Astrocyte of the cerebellum (primary cell): ENCODE measurements around the gene PAX9.

Experiments
- DNase-seq: peaks from one replicate; pipeline ENCODE4 v3.0.0-alpha.2; 2011; ENCODE audit warnings: low read depth
- H3K4me3 ChIP-seq: 2 replicates; pipeline ENCODE4 v1.5.1; 2011; ENCODE audit warnings: mild to moderate bottlenecking, low read depth, low read length, moderate library complexity
- in situ Hi-C: cut with HindIII; loops from 2 replicates; pipeline ENCODE4 v1.10.0; 2017; ENCODE audit warnings: low sequenced_read_pairs
- TF ChIP-seq, protein P1 (sequence below): IDR thresholded peaks from 2 replicates; pipeline ENCODE4 v1.5.1; 2012; ENCODE audit warnings: low read length, low read depth, moderate library complexity, mild to moderate bottlenecking; ENCODE audit errors: missing control alignments

Gene PAX9

DNA sequence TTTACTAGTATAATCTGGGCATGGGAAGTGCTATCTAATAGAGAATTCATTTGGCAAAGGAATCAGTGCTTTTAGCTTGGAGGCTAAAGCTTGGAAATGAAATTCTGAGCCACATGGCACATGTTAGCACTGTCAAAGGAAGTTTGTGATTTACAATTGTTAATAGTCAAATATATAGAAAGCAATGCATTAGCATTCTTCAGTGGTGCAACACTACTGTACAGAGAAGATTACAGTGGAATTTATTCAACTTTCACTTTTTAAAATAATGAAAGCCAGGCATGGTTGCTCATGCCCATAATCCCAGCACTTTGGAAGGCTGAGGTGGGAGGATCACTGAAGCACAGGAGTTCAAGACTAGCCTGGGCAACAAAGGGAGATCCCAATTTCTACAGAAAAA lies 45.9 kb downstream of the PAX9 start:
- in situ Hi-C loops, result no loop called here
- H3K4me3 ChIP-seq, result no peak overlapping the region
- no peak for DNase-seq
- TF ChIP-seq, protein P1, sequence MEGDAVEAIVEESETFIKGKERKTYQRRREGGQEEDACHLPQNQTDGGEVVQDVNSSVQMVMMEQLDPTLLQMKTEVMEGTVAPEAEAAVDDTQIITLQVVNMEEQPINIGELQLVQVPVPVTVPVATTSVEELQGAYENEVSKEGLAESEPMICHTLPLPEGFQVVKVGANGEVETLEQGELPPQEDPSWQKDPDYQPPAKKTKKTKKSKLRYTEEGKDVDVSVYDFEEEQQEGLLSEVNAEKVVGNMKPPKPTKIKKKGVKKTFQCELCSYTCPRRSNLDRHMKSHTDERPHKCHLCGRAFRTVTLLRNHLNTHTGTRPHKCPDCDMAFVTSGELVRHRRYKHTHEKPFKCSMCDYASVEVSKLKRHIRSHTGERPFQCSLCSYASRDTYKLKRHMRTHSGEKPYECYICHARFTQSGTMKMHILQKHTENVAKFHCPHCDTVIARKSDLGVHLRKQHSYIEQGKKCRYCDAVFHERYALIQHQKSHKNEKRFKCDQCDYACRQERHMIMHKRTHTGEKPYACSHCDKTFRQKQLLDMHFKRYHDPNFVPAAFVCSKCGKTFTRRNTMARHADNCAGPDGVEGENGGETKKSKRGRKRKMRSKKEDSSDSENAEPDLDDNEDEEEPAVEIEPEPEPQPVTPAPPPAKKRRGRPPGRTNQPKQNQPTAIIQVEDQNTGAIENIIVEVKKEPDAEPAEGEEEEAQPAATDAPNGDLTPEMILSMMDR, result no peak

DNA sequence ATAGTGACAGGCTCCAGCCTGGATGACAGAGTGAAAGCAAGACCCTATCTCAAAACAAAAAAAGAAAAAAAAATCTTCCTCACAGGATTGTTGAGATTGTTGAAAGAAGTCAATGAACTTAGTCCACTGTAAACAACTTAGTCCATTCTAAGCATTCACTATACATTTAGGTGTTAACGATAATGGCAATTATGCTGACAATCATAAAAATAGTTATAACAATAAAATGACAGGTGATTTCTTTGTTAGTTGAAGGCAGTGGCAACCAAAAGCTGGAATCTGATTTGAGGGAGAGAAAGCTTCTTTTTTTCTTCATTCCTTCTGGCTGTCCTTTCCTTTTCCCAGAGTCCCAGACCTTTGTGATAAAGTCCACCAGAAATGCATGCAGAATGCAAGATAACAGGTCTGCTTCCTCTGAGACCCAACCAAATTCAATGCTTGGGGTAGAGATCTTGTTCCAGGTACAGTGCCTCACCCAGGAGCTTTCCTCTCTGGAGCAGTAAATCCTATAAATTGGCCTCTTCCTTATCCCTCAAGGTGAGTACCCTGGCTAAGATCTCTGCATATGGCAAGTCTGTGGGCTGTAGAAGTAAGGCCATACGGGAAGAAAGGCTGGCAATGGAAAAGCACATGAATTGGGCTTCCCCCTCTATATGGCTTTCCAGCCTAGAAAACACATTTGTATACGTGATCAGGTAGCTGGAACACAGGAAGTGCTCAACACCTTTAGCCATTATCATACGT lies 52.5 kb downstream of the PAX9 start:
- H3K4me3 ChIP-seq, result no peak overlapping the region
- no peak for DNase-seq
- in situ Hi-C loops, result no loop called here
- TF ChIP-seq, protein P1, result no peak

DNA sequence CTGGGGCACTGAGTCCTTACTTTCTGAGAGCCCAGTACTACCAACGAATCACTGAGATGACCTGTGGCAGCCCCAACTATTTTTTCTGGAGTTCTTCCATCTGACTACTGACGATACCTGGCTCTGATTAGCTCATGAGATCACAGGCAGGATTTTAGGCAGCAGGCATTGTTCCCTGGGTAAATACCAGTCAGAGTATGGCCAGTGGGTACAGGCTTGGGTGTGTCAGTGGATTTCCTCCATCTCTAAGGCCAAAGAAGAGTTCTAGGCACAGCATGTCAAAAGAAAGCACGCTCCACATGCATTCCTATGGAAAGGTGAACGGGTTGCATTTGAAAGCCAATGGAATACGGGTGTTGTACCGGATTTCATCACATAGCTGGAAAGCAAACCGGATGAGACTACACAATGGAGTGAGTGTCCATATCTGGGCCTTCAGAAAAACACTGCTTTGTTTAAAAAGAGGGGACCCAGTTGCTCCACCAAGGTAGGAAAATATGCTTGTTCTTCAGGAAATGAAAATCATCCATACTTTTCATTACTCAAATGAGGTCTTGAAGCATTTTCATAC lies 55.0 kb downstream of the PAX9 start:
- TF ChIP-seq, protein P1, result no peak
- H3K4me3 ChIP-seq, result no peak overlapping the region
- in situ Hi-C loops, result no loop called here
- no peak for DNase-seq

DNA sequence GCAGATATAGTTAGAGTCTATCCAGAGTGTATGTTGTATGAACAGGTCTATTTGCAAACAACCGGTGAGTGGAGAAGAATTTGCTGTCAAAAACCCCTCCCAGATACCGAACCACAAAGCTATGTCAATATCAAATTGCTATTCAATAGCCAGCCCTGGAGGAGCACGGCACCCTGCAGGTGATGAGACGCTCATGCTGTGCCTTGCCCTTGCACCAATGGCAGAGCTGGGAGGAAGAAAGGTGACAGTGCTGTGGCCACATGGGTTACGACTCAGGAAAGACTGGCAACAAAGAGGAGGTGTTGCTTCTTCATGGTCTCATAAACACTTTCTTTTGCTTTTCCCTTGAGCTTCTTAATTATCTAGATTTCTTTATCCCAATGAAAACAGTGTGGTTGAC lies 55.7 kb downstream of the PAX9 start:
- no peak overlapping the region for H3K4me3 ChIP-seq
- in situ Hi-C loops, result no loop called here
- TF ChIP-seq, protein P1, result no peak
- DNase-seq, result no peak

DNA sequence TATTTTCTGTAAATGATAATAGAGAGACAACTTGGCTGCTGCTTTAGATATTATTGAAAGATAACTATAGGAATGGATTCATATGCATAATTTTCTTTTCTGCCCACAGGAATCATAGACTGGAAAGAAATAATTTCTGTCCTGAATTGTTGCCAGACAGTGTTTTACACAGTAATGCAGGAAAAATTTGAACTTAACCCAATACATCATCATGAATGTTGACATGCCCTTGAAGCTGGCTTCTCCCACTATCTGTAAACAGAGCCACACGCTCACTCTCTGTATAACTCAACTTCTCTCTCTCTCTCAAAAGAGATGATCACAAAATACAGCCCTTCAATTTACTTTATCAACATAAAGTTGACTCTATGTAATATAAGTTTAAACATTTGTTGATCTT lies 56.6 kb downstream of the PAX9 start:
- no peak overlapping the region for H3K4me3 ChIP-seq
- TF ChIP-seq, protein P1, result no peak
- in situ Hi-C loops, result no loop called here
- no peak for DNase-seq

DNA sequence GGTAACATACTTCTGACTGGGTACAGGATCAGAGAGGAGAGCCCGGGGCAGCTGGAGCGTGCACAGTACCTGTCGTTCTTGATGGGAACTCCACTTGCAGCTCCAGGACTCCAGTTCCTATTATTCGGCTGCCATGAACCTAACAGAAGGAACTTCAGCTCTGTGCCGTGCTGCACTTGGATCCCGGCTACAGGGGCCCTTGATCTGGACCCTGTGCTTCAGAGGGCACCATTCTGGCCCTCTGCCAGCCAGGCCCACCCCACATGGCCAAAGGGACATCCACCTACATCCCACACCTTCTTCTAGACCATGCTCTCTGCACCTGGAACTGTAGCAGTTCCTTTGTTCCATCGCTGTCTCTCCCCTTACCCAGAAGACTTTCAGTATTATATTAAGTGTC lies 58.2 kb downstream of the PAX9 start:
- DNase-seq, result no peak

More for the DNA sequence above, 58.2 kb downstream of the PAX9 start:
- no peak overlapping the region for H3K4me3 ChIP-seq
- TF ChIP-seq, protein P1, result no peak
- in situ Hi-C loops, result no loop called here
